ENCODE results near the gene DDIAS. TPM values are rescaled to one million over a fixed set of nuclear protein-coding genes. Genes with fewer than 3 reads are reported as not detected.

The DDIAS gene
- total and polyA plus RNA-seq, 9 donors: 0.38 to 1.2 (median 0.69) TPM; not detected in 1

GRCh38 chr11:82978422-82979099, 77.0 kb downstream of the DDIAS start:
- no peak overlapping the region for H3K27ac ChIP-seq
- H3K27me3 ChIP-seq: no peaks in the 10 kb centered on the region
- H3K4me3 ChIP-seq: no peak overlapping the region
- intact Hi-C loops (cut with DNase I): no loop called here
- H3K4me1 ChIP-seq (ENCODE audit: insufficient read depth): no peaks in the 10 kb centered on the region
- no peaks in the 10 kb centered on the region for H3K9me3 ChIP-seq
- no peak for DNase-seq
- no peaks in the 10 kb centered on the region for H3K36me3 ChIP-seq
- 75 to 86% (median 83%) methylated on average over 6 of the region's 6 CpGs for WGBS, 3 donors
- TF ChIP-seq, protein P1, sequence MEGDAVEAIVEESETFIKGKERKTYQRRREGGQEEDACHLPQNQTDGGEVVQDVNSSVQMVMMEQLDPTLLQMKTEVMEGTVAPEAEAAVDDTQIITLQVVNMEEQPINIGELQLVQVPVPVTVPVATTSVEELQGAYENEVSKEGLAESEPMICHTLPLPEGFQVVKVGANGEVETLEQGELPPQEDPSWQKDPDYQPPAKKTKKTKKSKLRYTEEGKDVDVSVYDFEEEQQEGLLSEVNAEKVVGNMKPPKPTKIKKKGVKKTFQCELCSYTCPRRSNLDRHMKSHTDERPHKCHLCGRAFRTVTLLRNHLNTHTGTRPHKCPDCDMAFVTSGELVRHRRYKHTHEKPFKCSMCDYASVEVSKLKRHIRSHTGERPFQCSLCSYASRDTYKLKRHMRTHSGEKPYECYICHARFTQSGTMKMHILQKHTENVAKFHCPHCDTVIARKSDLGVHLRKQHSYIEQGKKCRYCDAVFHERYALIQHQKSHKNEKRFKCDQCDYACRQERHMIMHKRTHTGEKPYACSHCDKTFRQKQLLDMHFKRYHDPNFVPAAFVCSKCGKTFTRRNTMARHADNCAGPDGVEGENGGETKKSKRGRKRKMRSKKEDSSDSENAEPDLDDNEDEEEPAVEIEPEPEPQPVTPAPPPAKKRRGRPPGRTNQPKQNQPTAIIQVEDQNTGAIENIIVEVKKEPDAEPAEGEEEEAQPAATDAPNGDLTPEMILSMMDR (IDR thresholded peaks at IDR 0.05): no peak
- no peak for TF ChIP-seq EP300 (IDR thresholded peaks at IDR 0.05)
- TF ChIP-seq POLR2A (IDR thresholded peaks at IDR 0.05): no peak

- H3K4me3 ChIP-seq: no peak overlapping the region
- no peaks in the 10 kb centered on the region for H3K36me3 ChIP-seq
- no peak for TF ChIP-seq EP300 (IDR thresholded peaks at IDR 0.05)
- TF ChIP-seq, protein P1 (IDR thresholded peaks at IDR 0.05): no peak
- no peak for TF ChIP-seq POLR2A (IDR thresholded peaks at IDR 0.05)
- H3K27ac ChIP-seq: no peak overlapping the region
- no peaks in the 10 kb centered on the region for H3K4me1 ChIP-seq (ENCODE audit: insufficient read depth)
- no peak for DNase-seq
- no peaks in the 10 kb centered on the region for H3K27me3 ChIP-seq
- H3K9me3 ChIP-seq: no peaks in the 10 kb centered on the region
- intact Hi-C loops (cut with DNase I): no loop called here
Measured at GRCh38 chr11:82979824-82980223, 78.3 kb downstream of the DDIAS start.

DNA sequence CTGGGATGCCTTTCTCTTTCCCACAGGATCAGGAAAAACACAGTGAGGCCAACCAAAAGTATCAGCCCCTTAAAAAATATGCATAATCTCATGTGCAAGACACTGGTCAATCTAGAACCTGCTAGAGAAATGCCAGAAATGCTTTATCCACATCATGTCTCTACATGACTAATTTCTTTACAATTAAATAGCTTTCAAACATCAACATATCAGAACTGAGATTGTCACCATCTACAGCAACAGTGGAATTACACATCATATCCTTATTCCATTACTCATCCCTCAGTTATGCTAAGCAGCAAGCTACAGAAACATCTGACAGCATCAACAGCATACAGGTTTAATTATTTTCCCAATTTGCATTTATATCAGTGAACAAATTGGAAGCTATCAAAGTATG, 78.8 kb downstream of the DDIAS start:
- intact Hi-C loops (cut with DNase I): no loop called here
- no peaks in the 10 kb centered on the region for H3K36me3 ChIP-seq
- no peak overlapping the region for H3K27ac ChIP-seq
- H3K4me3 ChIP-seq: no peak overlapping the region
- no peaks in the 10 kb centered on the region for H3K9me3 ChIP-seq
- no peak for DNase-seq
- no peaks in the 10 kb centered on the region for H3K4me1 ChIP-seq (ENCODE audit: insufficient read depth)
- no peaks in the 10 kb centered on the region for H3K27me3 ChIP-seq
- no peak for TF ChIP-seq EP300 (IDR thresholded peaks at IDR 0.05)
- no peak for TF ChIP-seq POLR2A (IDR thresholded peaks at IDR 0.05)
- TF ChIP-seq, protein P1 (IDR thresholded peaks at IDR 0.05): no peak

DNA sequence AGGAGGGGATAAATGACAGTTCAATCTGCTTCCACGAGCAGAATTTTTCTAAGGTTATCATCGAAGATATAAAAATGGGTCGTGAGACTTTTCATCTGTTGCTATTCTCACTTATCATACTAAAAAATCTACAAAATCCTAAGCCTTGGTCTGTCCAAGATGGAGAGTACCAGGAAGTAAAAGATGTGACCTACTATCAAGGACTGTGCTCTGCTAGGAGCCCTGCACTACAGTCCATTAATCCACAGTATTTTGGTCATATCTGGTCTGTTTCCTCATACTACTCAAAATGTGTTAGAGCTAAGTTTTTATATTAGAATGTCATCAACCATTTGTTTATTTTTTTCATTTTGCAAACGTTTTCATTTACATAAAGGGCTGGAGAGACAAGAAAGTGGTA, 79.4 kb downstream of the DDIAS start:
- H3K4me1 ChIP-seq (ENCODE audit: insufficient read depth): no peaks in the 10 kb centered on the region
- no peak overlapping the region for H3K4me3 ChIP-seq
- intact Hi-C loops (cut with DNase I): no loop called here
- H3K9me3 ChIP-seq: no peaks in the 10 kb centered on the region
- H3K27me3 ChIP-seq: no peaks in the 10 kb centered on the region
- no peak overlapping the region for H3K27ac ChIP-seq
- WGBS, 3 donors: 77 to 84% (median 81%) methylated on average over 4 of the region's 4 CpGs
- TF ChIP-seq, protein P1 (IDR thresholded peaks at IDR 0.05): no peak
- TF ChIP-seq EP300 (IDR thresholded peaks at IDR 0.05) (no peak), POLR2A (IDR thresholded peaks at IDR 0.05) (no peak)
- H3K36me3 ChIP-seq: no peaks in the 10 kb centered on the region
- DNase-seq: no peak
